ENCODE results near the gene GRIA4.

GRIA4 gene

GRCh38 chr11:105618343-105618955 is 8.6 kb downstream of the GRIA4 start:
- H3K4me3 ChIP-seq (ENCODE audit: low read depth, low read length) = no peak overlapping the region
- peak; percentile 23 for DNase-seq
- in situ Hi-C loops (cut with HindIII; ENCODE audit: low pct_ligation_motif_present, low sequenced_read_pairs) = no loop called here
- no peak overlapping the region for H3K27ac ChIP-seq
- no peaks in the 10 kb centered on the region for H3K36me3 ChIP-seq (replicated peaks)
- TF ChIP-seq CTCF (IDR thresholded peaks at IDR 0.05; ENCODE audit: low read depth, low read length, missing control alignments) = no peak
- H3K27me3 ChIP-seq (replicated peaks) = no peaks in the 10 kb centered on the region

- Histone ChIP-seq H3K36me3 (replicated peaks) (no peaks in the 10 kb centered on the region), H3K27ac (no peak overlapping the region), H3K27me3 (replicated peaks) (no peaks in the 10 kb centered on the region), H3K4me3 (ENCODE audit: low read depth, low read length) (no peak overlapping the region)
- no peak for TF ChIP-seq CTCF (IDR thresholded peaks at IDR 0.05; ENCODE audit: low read depth, low read length, missing control alignments)
- DNase-seq = no peak
- in situ Hi-C loops (cut with HindIII; ENCODE audit: low pct_ligation_motif_present, low sequenced_read_pairs) = no loop called here
Observed at GRCh38 chr11:105619556-105619955, 9.7 kb downstream of the GRIA4 start.

GRCh38 chr11:105622016-105622415 is 12.1 kb downstream of the GRIA4 start:
- no peak for TF ChIP-seq CTCF (IDR thresholded peaks at IDR 0.05; ENCODE audit: low read depth, low read length, missing control alignments)
- Histone ChIP-seq H3K27ac (no peak overlapping the region), H3K27me3 (replicated peaks) (no peaks in the 10 kb centered on the region), H3K36me3 (replicated peaks) (no peaks in the 10 kb centered on the region), H3K4me3 (ENCODE audit: low read depth, low read length) (no peak overlapping the region)
- no peak for DNase-seq
- in situ Hi-C loops (cut with HindIII; ENCODE audit: low pct_ligation_motif_present, low sequenced_read_pairs) = no loop called here

- TF ChIP-seq CTCF (IDR thresholded peaks at IDR 0.05; ENCODE audit: low read depth, low read length, missing control alignments) = no peak
- DNase-seq = no peak
- Histone ChIP-seq H3K36me3 (replicated peaks) (no peaks in the 10 kb centered on the region), H3K27ac (no peak overlapping the region), H3K4me3 (ENCODE audit: low read depth, low read length) (no peak overlapping the region), H3K27me3 (replicated peaks) (no peaks in the 10 kb centered on the region)
- in situ Hi-C loops (cut with HindIII; ENCODE audit: low pct_ligation_motif_present, low sequenced_read_pairs) = no loop called here
Observed at GRCh38 chr11:105632316-105632715, 22.4 kb downstream of the GRIA4 start.

GRCh38 chr11:105635466-105635865 is 25.6 kb downstream of the GRIA4 start:
- no peak for DNase-seq
- H3K36me3 ChIP-seq (replicated peaks) = no peaks in the 10 kb centered on the region
- H3K27me3 ChIP-seq (replicated peaks) = no peaks in the 10 kb centered on the region
- in situ Hi-C loops (cut with HindIII; ENCODE audit: low pct_ligation_motif_present, low sequenced_read_pairs) = no loop called here
- H3K27ac ChIP-seq = no peak overlapping the region
- no peak for TF ChIP-seq CTCF (IDR thresholded peaks at IDR 0.05; ENCODE audit: low read depth, low read length, missing control alignments)
- H3K4me3 ChIP-seq (ENCODE audit: low read depth, low read length) = no peak overlapping the region

- in situ Hi-C loops (cut with HindIII; ENCODE audit: low pct_ligation_motif_present, low sequenced_read_pairs) = no loop called here
Observed at GRCh38 chr11:105636496-105636895, 26.6 kb downstream of the GRIA4 start.

More at GRCh38 chr11:105636496-105636895, 26.6 kb downstream of the GRIA4 start:
- TF ChIP-seq CTCF (IDR thresholded peaks at IDR 0.05; ENCODE audit: low read depth, low read length, missing control alignments) = no peak
- no peak for DNase-seq
- Histone ChIP-seq H3K27ac (no peak overlapping the region), H3K36me3 (replicated peaks) (no peaks in the 10 kb centered on the region), H3K27me3 (replicated peaks) (no peaks in the 10 kb centered on the region), H3K4me3 (ENCODE audit: low read depth, low read length) (no peak overlapping the region)
